Smooth muscle cell (in vitro differentiated cells): Measurements from ENCODE around the gene ECHDC3. TPM values are rescaled to one million over a fixed set of nuclear protein-coding genes. Genes with fewer than 3 reads are reported as not detected.

ENCODE experiments used
- DNase-seq: peaks from one replicate; lab custom pipeline; 2025; ENCODE audit not compliant: unreplicated experiment; lab: John Stamatoyannopoulos, UW
- H2AFZ ChIP-seq: fragments of 200-600 bp; sonication (generic); 2 replicates; pipeline ENCODE4 v1.6.0; 2016; ENCODE audit warnings: antibody characterized with exemption, low read depth, mild to moderate bottlenecking
- H3F3A ChIP-seq: fragments of 200-600 bp; sonication (generic); 2 replicates; pipeline ENCODE4 v1.6.0; 2017; ENCODE audit warnings: antibody characterized with exemption, low read depth
- H3K27ac ChIP-seq: fragments of 200-600 bp; sonication (generic); 2 replicates; pipeline ENCODE4 v1.5.1; 2016; ENCODE audit warnings: low read depth, mild to moderate bottlenecking
- H3K27me3 ChIP-seq: fragments of 200-600 bp; sonication (generic); 2 replicates; pipeline ENCODE4 v1.6.1; 2016; ENCODE audit warnings: low read depth, mild to moderate bottlenecking
- H3K36me3 ChIP-seq: fragments of 200-600 bp; sonication (generic); 2 replicates; pipeline ENCODE4 v1.5.1; 2016; ENCODE audit warnings: low read depth
- H3K4me1 ChIP-seq: fragments of 200-600 bp; sonication (generic); 2 replicates; pipeline ENCODE4 v1.5.1; 2016; ENCODE audit warnings: low read depth
- H3K4me2 ChIP-seq: fragments of 200-600 bp; sonication (generic); 2 replicates; pipeline ENCODE4 v1.6.0; 2016; ENCODE audit warnings: mild to moderate bottlenecking
- H3K4me3 ChIP-seq: fragments of 200-600 bp; sonication (generic); 2 replicates; pipeline ENCODE4 v1.5.1; 2016; ENCODE audit warnings: mild to moderate bottlenecking
- H3K79me2 ChIP-seq: fragments of 200-600 bp; sonication (generic); 2 replicates; pipeline ENCODE4 v1.6.0; 2016; ENCODE audit warnings: low read depth, mild to moderate bottlenecking
- H3K9ac ChIP-seq: fragments of 200-600 bp; sonication (generic); 2 replicates; pipeline ENCODE4 v1.6.0; 2016; ENCODE audit warnings: low read depth
- H3K9me3 ChIP-seq: fragments of 200-600 bp; sonication (generic); replicated peaks from 2 replicates; pipeline ENCODE4 v1.5.1; 2016; ENCODE audit warnings: low read depth
- H4K20me1 ChIP-seq: fragments of 200-600 bp; sonication (generic); 2 replicates; pipeline ENCODE4 v1.6.0; 2016; ENCODE audit warnings: low read depth
- WGBS: methylation state at CpG from one replicate; pipeline ENCODE4 v1.1.7; 2016; ENCODE audit warnings: low lambda C conversion rate; 5-methylcytosine and 5-hydroxymethylcytosine counted together
- polyA plus RNA-seq: library from polyadenylated mRNA; unstranded; fragments of >200 nt; fragmentation: Nextera tagmentation; extraction: Ambion mirVana; gene quantifications from 2 replicates; pipeline ENCODE4 v1.2.1, GENCODE V29; 2016
- total RNA-seq: library from RNA; depleted of rRNA; stranded (reverse); fragments of >200 nt; gene quantifications from 2 replicates; pipeline ENCODE4 v1.2.3, GENCODE V29; 2014
- TF ChIP-seq, protein P1 (sequence below): fragments of 200-600 bp; sonication (generic); IDR thresholded peaks from 2 replicates; pipeline ENCODE4 v1.5.1; 2017; ENCODE audit warnings: borderline replicate concordance, mild to moderate bottlenecking, antibody characterized with exemption; ENCODE audit not compliant: insufficient read depth, poor library complexity, severe bottlenecking

Gene ECHDC3
- total and polyA plus RNA-seq, 2 experiments from 2014 or later: 8.7 to 10.2 TPM

DNA sequence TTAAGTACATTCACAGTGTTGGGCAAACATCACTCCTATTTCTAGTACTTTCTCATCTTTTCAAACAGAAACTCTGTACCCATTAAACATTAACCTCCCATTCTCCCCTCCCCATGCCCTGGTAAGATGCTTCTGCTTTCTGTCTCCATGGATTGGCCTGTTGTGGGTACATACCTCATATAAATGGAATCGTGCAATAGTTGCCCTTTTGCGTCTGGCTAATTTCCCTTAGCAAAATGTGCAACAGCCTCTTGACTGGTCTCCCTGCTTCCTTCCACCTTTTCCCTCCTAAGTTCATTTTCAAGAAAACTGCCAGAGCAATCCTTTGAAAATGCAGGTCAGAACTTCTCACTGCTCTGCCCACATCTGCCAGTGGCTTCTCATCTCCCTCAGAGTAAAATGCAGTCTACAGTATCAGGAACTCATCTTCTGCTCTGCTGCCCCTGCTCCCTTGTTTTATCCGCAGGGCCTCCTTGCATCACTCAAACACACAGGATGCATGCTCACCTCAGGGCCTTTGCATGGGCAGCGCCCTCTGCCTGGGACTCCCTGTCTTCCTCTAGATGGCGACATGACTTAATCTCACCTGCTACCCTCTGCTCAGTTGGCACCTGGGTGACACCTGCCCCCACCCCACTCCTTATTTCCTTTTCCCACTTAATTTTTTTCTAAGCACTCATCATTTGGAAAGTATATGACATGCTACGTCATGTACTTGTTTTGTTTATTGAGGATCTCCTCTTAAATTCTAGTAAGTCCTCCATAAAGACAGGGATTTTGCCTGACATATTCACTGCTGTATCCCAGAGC is 44.3 kb upstream of the ECHDC3 start:
- Histone ChIP-seq H3F3A (no peaks in the 10 kb centered on the region), H3K27me3 (no peaks in the 10 kb centered on the region), H3K9me3 (no peaks in the 10 kb centered on the region), H3K27ac (no peak overlapping the region), H3K4me1 (no peaks in the 10 kb centered on the region), H3K36me3 (no peaks in the 10 kb centered on the region), H4K20me1 (no peaks in the 10 kb centered on the region), H2AFZ (no peak overlapping the region), H3K79me2 (no peaks in the 10 kb centered on the region), H3K9ac (no peak overlapping the region), H3K4me3 (no peak overlapping the region), H3K4me2 (no peak overlapping the region)
- no peak for DNase-seq
- TF ChIP-seq, protein P1, sequence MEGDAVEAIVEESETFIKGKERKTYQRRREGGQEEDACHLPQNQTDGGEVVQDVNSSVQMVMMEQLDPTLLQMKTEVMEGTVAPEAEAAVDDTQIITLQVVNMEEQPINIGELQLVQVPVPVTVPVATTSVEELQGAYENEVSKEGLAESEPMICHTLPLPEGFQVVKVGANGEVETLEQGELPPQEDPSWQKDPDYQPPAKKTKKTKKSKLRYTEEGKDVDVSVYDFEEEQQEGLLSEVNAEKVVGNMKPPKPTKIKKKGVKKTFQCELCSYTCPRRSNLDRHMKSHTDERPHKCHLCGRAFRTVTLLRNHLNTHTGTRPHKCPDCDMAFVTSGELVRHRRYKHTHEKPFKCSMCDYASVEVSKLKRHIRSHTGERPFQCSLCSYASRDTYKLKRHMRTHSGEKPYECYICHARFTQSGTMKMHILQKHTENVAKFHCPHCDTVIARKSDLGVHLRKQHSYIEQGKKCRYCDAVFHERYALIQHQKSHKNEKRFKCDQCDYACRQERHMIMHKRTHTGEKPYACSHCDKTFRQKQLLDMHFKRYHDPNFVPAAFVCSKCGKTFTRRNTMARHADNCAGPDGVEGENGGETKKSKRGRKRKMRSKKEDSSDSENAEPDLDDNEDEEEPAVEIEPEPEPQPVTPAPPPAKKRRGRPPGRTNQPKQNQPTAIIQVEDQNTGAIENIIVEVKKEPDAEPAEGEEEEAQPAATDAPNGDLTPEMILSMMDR: no peak
- WGBS: 93% methylated on average over 6 of the region's 6 CpGs

DNA sequence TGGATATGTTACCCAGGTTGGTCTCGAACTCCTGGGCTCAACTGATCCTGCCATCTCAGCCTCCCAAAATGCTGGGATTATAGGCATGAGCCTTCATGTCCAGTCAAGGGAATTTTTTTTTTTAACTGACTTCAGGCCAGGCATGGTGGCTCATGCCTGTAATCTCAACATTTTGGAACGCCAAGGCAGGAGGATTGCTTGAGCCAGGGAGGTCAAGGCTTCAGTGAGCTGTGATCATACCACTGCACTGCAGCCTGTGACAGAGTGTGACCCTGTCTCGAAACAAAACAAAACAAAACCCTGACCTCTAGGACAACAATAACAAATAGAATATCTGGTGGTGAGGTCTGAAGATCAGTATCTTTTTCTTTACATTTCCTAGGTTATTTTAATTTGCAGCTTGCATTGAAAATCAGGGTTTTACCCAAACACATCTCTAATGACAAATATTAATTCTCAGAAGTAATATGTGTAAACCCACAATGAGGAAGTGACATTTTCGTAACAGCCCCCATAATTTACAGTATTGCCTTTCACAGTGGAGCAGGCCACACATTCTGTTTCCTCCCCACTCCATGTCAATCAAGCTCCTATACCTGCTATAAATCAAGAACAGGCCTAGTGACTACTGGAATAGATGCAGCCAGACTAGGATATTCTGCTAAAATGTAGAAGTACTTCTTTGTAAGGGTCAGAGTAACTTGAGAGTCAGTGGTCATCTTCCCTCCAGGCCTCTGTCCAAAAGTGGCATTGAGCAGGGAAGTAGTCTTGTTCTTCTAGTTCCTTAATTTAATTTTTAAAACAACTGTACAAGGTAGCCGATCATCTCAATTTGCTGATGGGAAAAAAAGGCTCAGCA is 43.3 kb upstream of the ECHDC3 start:
- no peaks in the 10 kb centered on the region for H3K36me3 ChIP-seq
- H3K4me1 ChIP-seq: no peaks in the 10 kb centered on the region
- H4K20me1 ChIP-seq: no peaks in the 10 kb centered on the region
- no peak for DNase-seq
- no peaks in the 10 kb centered on the region for H3K79me2 ChIP-seq
- H3K9ac ChIP-seq: no peak overlapping the region
- WGBS: 94% methylated on average over 5 of the region's 5 CpGs
- TF ChIP-seq, protein P1: no peak
- H3K4me3 ChIP-seq: no peak overlapping the region
- H3K9me3 ChIP-seq: no peaks in the 10 kb centered on the region
- H3K27ac ChIP-seq: no peak overlapping the region
- H3F3A ChIP-seq: no peaks in the 10 kb centered on the region
- H3K4me2 ChIP-seq: no peak overlapping the region
- H2AFZ ChIP-seq: no peak overlapping the region
- no peaks in the 10 kb centered on the region for H3K27me3 ChIP-seq

DNA sequence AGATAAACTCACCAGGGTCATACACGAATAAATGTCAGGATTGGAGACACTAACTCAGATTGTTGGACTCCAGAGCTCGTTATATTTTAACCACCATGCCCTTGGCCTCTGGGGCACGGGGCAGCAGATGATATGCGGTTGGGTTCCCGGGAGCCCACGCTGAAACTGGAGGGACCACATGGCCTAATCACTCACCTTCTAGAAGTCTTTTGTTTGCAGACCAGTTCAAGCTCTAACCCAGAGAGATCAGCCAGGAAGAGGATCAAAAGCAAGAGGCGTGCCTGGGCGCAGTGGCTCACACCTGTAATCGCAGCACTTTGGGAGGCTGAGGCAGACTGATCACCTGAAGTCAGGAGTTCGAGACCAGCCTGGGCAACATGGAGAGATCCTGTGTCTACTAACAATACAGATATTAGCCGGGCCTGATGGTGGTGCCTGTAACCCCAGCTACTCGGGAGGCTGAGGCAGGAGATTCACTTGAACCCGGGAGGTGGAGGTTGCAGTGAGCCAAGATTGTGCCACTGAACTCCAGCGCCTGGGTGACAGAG is 42.6 kb upstream of the ECHDC3 start:
- Histone ChIP-seq H3K36me3 (no peaks in the 10 kb centered on the region), H4K20me1 (no peaks in the 10 kb centered on the region)
- no peak for DNase-seq

More for the DNA sequence above, 42.6 kb upstream of the ECHDC3 start:
- Histone ChIP-seq H3K9ac (no peak overlapping the region), H2AFZ (no peak overlapping the region), H3K4me1 (peaks cover 5% of the 10 kb centered on the region), H3K4me2 (no peak overlapping the region), H3K79me2 (no peaks in the 10 kb centered on the region), H3F3A (no peaks in the 10 kb centered on the region), H3K27ac (no peak overlapping the region), H3K27me3 (no peaks in the 10 kb centered on the region), H3K4me3 (no peak overlapping the region), H3K9me3 (no peaks in the 10 kb centered on the region)
- TF ChIP-seq, protein P1: no peak
- WGBS: 84% methylated on average over 14 of the region's 14 CpGs
